HL-60 (cell line): ENCODE results near the gene PINK1.

ENCODE experiments used
- DNase-seq, 2 experiments: peaks; one replicate each; pipeline ENCODE4 v3.0.0-alpha.2; 2010 to 2020; ENCODE audit warnings: low read depth in 1 of 2, low spot score in 1 of 2
- H3K27ac ChIP-seq: fragments of 250-450 bp; sonication (Bioruptor Pico); replicated peaks from 2 replicates; pipeline ENCODE4 v1.5.1; 2020; ENCODE audit warnings: mild to moderate bottlenecking, moderate library complexity
- H3K27me3 ChIP-seq: fragments of 250-450 bp; sonication (Bioruptor Pico); 2 replicates; pipeline ENCODE4 v1.5.1; 2021; ENCODE audit warnings: mild to moderate bottlenecking, moderate library complexity; ENCODE audit not compliant: insufficient read depth, poor library complexity, severe bottlenecking
- H3K4me3 ChIP-seq: replicated peaks from 2 replicates; pipeline ENCODE4 v1.5.1; 2011; ENCODE audit warnings: mild to moderate bottlenecking, control low read depth, low read length; ENCODE audit not compliant: insufficient read depth
- CTCF ChIP-seq: IDR thresholded peaks from one replicate; pipeline ENCODE4 v1.5.1; 2011; ENCODE audit warnings: low read length, control low read depth, inconsistent platforms; ENCODE audit not compliant: insufficient read depth
- GABPA ChIP-seq: IDR thresholded peaks from 2 replicates; pipeline ENCODE4 v1.6.1; 2012; ENCODE audit warnings: low read depth
- POLR2AphosphoS5 ChIP-seq: IDR thresholded peaks from 2 replicates; pipeline ENCODE4 v1.6.1; 2012; ENCODE audit warnings: low read depth
- REST ChIP-seq: IDR thresholded peaks from 2 replicates; pipeline ENCODE4 v1.6.1; 2012; ENCODE audit warnings: low read depth; ENCODE audit not compliant: insufficient replicate concordance
- SPI1 ChIP-seq: IDR thresholded peaks from 2 replicates; pipeline ENCODE4 v1.6.1; 2012; ENCODE audit warnings: low read depth, mild to moderate bottlenecking, borderline replicate concordance

PINK1 gene

GRCh38 chr1:20666146-20666545 lies 32.9 kb downstream of the PINK1 start:
- Histone ChIP-seq H3K4me3 (no peak overlapping the region), H3K27ac (no peak overlapping the region), H3K27me3 (no peaks in the 10 kb centered on the region)
- no peak for DNase-seq
- no peak for TF ChIP-seq REST
- TF ChIP-seq CTCF = no peak
- no peak for TF ChIP-seq POLR2AphosphoS5
- no peak for TF ChIP-seq GABPA
- TF ChIP-seq SPI1 = no peak

GRCh38 chr1:20666804-20667203 lies 33.5 kb downstream of the PINK1 start:
- Histone ChIP-seq H3K27ac (no peak overlapping the region), H3K4me3 (no peak overlapping the region), H3K27me3 (no peaks in the 10 kb centered on the region)
- TF ChIP-seq POLR2AphosphoS5 = no peak
- TF ChIP-seq GABPA = no peak
- TF ChIP-seq REST = no peak
- TF ChIP-seq SPI1 = no peak
- DNase-seq = no peak

- Histone ChIP-seq H3K27ac (no peak overlapping the region), H3K4me3 (no peak overlapping the region), H3K27me3 (no peaks in the 10 kb centered on the region)
- DNase-seq = no peak
- no peak for TF ChIP-seq REST
- TF ChIP-seq POLR2AphosphoS5 = no peak
- TF ChIP-seq CTCF = no peak
- no peak for TF ChIP-seq SPI1
- no peak for TF ChIP-seq GABPA
Measured at GRCh38 chr1:20668581-20668980, 35.3 kb downstream of the PINK1 start.

- Histone ChIP-seq H3K4me3 (no peak overlapping the region), H3K27ac (no peak overlapping the region), H3K27me3 (no peaks in the 10 kb centered on the region)
- no peak for DNase-seq
- TF ChIP-seq REST (no peak), CTCF (no peak)
Measured at GRCh38 chr1:20670936-20671335, 37.7 kb downstream of the PINK1 start.
